ACHN (cell line): ENCODE results near the gene P4HA2.

Experiments used
- DNase-seq: peaks from one replicate; pipeline ENCODE4 v3.0.0-alpha.2; 2015
- in situ Hi-C: cut with HindIII; loops from 2 replicates; pipeline ENCODE4 v1.10.0; 2017; ENCODE audit warnings: low sequenced_read_pairs, low pct_ligation_motif_present, low pct_unique_long_range_greater_than_20kb

Gene P4HA2

DNA sequence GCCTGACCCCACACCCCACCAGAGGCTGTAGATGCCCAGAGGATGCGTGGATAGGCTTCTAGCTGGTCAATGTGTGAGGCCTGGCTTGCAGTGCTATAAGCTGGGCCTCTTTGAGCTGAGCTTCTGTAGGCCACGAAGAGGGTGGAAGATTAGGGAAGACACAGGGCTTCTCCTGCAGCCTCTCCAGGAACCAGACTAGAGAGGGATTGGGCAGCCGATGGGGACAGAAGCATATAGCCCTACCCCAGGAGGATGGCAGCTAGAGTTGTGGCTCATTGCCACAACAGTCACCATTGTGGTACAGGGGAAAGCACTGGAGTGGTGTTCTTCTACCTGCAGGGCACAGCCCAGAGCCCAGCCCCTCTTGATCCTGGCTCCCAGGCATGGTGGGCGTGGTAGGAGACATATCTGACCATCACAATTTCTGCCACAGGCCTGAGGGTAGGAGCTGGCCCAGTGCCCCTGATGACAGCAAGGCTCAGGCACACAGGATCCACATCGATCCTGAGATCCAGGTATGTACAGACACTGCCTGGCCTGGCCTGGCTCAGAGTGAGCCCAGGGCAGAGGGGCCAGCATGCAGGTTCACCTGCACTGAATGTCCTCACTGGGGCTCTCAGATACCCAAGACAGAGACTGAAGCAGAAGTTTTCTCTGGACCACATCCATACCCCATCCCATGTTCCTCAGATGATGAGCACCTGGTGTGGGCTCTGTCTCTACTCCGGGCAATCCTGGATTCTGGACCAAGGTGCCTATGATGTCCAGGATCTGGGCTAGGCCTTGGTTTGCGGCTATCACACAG lies 38.6 kb upstream of the P4HA2 start:
- no peak for DNase-seq
- in situ Hi-C loops = no loop called here

- in situ Hi-C loops = no loop called here
- DNase-seq = peak; percentile 84
Observed at GRCh38 chr5:132265336-132266030, 37.8 kb upstream of the P4HA2 start.

DNA sequence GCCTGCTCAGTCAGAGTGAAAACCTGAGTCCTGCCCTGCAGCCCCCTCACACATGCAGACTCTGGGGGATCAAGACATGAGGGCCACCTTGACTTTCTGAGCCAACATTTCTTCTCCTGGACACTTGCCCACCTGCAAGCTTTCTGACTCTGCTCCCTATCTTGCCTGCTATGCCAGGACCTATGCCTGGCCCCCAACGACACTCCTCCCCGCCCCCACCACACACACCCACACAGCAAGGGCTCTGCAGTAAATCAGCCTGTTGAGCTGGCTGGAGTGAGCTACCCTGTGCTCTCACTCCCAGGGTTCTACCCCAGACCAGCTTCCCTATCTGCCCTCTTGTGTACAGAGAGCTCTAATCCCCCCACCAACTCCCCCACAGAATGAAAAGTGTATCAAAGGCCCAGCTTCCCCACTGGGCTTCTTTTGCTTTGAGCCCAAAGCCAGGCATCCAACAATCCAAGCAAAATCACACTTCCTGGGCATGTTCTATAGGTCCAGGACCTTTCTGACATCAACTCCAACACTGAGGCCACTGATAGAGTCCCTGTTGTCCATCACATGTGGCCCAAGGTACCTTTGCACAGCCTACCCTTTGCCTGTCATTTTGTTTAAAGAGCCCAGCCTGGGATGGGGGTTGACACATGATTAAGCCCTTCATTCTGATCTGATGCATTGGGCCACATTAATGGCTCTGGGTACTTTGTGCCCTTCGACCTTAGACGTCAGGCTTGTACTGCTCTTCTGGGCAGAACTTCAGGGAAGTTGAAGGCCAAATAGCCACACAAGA lies 37.1 kb upstream of the P4HA2 start:
- in situ Hi-C loops = no loop called here
- DNase-seq = no peak

GRCh38 chr5:132263548-132264261 lies 36.1 kb upstream of the P4HA2 start:
- in situ Hi-C loops = no loop called here

GRCh38 chr5:132262882-132263547 lies 35.4 kb upstream of the P4HA2 start:
- no peak for DNase-seq
- in situ Hi-C loops = no loop called here

More at GRCh38 chr5:132263548-132264261, 36.1 kb upstream of the P4HA2 start:
- DNase-seq = peak; percentile 93

- in situ Hi-C loops = no loop called here
- DNase-seq = no peak
Observed at GRCh38 chr5:132261881-132262845, 34.5 kb upstream of the P4HA2 start.

DNA sequence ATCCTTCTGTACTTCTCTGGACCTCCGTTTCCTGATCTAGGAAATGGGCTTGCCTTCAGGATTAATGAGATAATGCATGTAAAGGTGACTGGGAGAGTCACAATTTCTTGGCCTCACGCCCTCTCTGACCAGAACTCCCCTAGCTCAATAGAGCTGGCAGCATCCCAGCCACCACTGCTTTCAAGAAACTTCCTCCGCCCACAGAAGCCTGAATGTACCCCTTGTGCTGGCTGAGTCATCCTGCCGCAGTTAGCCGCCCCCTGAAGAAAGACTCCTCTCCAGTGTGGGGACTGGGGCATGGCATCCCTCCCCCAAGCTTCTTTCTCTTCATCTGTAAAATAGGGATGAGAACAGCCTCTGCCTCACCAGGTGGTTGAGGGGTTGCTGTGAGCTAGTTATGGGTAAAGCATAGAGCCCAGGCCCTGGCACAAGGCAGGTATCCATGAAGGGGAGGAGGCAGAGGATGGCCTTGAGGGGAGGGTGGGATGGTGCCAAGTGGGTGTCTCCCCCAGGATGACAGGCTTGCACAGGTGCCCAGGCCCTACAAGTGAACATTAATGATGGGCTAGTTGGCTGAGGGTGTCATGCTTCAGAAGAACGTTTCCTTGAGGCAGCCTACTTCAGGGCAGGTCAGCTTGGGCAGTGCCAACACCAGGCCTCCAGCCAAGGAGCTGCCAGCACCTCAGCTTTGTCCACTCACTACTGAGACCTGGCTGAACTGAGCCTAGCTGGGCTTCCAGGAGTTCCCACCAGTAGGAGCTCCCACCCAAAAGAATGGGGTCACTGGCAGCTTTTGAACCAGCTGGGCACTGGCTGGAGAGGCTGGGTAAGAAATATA lies 33.3 kb upstream of the P4HA2 start:
- in situ Hi-C loops = no loop called here

GRCh38 chr5:132260051-132260450 lies 32.4 kb upstream of the P4HA2 start:
- in situ Hi-C loops = no loop called here
- DNase-seq = no peak

More for the DNA sequence above, 33.3 kb upstream of the P4HA2 start:
- DNase-seq = peak; percentile 70

GRCh38 chr5:132259069-132259851 lies 31.6 kb upstream of the P4HA2 start:
- DNase-seq = no peak
- in situ Hi-C loops = no loop called here

GRCh38 chr5:132258102-132259068 lies 30.7 kb upstream of the P4HA2 start:
- peak; percentile 32 for DNase-seq
- in situ Hi-C loops = no loop called here

DNA sequence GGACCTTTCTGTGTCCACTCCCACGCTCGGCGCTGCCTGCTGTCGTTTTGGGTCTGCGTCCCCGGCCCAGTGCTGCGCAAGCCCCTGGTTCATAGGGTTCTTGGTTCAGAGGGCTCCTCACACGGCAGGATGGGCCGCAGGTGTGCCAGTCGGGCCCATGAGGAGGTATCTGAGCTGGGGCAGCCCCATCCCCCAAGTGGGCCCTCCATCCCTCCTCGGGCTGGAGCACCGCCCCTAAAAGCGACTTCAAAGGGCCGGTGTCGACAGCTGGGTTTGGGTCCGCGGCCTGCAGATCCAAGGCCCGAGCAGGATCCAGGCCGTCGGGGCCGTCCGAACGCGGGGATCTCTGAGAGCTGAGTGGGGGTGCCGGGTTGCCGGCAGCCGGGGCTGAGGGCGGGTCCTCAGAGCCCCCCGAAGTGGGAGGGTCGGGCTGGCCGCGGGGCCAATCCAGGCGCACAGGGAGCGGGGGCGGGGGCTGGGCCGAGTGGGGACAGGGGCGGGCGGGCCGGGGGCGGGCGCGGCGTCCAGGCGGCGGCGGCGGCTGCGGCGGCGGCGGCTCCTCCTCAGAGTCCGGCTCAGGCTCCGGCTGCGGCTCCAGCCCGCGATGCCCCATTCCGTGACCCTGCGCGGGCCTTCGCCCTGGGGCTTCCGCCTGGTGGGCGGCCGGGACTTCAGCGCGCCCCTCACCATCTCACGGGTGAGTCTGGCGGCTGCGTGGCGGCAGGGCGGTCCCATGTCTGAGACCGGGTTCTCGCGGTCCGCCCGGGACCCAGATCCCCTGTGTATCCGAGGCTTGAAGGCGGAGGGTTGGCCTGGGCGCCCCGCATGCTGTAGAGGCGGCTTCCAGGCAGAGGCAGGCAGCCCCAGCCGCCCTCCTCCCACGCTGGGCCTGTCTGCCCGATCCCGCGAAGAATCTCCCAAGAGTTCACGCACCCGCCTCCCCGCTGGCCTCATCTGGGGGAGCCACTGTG lies 29.8 kb upstream of the P4HA2 start, which contains the start of gene PDLIM4:
PDLIM4 (plus strand) TSS at position 566 of the 971 bp plus-strand sequence; CDS start at position 605, 39 bp downstream.
- in situ Hi-C loops = no loop called here
- peak; percentile 31 for DNase-seq

- in situ Hi-C loops = no loop called here
- DNase-seq = no peak
Observed at GRCh38 chr5:132256783-132257130, 29.1 kb upstream of the P4HA2 start.

DNA sequence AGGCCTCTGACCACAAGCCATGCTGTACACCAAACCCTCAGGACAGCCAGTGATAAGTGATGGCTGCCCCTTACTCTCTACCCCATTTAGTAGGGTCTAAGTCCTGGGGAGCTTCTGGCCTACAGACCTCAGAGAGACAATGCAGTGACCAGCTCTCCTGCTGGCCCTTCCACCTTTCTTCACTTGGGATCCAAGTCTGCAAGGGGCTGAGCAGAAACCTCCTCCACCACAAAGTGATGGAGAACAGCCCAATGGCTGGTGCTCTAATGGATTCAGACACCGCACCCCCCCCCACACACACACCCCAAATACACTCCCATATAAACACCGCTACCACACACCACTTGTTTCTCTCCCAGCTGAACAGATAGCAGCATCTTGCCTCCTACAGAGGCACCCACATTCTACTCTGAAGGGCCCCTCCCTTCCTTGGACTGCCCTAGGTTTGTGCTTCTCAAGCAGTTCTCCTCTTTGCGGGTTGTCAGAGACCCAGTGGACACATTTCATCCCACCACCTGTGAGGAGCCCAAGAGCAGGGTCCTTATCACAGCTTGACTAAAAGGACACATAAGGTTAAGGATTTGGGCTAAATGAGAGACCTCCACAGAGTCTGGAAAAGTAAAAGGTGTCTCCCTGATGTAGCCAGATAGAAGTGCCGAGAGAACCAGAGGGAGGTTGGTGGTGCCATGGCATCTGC lies 28.6 kb upstream of the P4HA2 start:
- DNase-seq = no peak
- in situ Hi-C loops = no loop called here
